ENCODE results near the gene WNT2B. TPM values are rescaled to one million over a fixed set of nuclear protein-coding genes. Genes with fewer than 3 reads are reported as not detected.
A peak's percentile ranks its signal among the peaks of the same experiment; 100 is the strongest.
"Not testable (repeated sequence)": the region's sequence is repeated elsewhere in the genome, so short reads cannot be mapped to it uniquely, and the experiment has no call there.

WNT2B gene
- total RNA-seq: 0.40 TPM

GRCh38 chr1:112508278-112509004, at the start of gene WNT2B:
WNT2B (plus strand) TSS chr1:112508965; CDS start chr1:112509263, 298 bp downstream.
- DNase-seq (ENCODE audit: low spot score) (no peak), ATAC-seq (peak; percentile 69)

- DNase-seq (ENCODE audit: low spot score): no peak
- no peak for ATAC-seq
Observed at GRCh38 chr1:112460615-112461014, 48.1 kb upstream of the WNT2B start.

- no peak for ATAC-seq
- DNase-seq (ENCODE audit: low spot score): no peak
Observed at GRCh38 chr1:112461200-112461871, 47.4 kb upstream of the WNT2B start.

GRCh38 chr1:112462953-112463279, 45.8 kb upstream of the WNT2B start:
- DNase-seq (ENCODE audit: low spot score) (no peak), ATAC-seq (no peak)

- ATAC-seq: no peak
- no peak for DNase-seq (ENCODE audit: low spot score)
Observed at GRCh38 chr1:112464501-112464900, 44.3 kb upstream of the WNT2B start.

GRCh38 chr1:112465122-112465521, 43.6 kb upstream of the WNT2B start:
- DNase-seq (ENCODE audit: low spot score) (no peak), ATAC-seq (no peak)

GRCh38 chr1:112466078-112466660, 42.6 kb upstream of the WNT2B start:
- ATAC-seq (peak; percentile 98), DNase-seq (ENCODE audit: low spot score) (peak; percentile 93)

- not testable (repeated sequence) for DNase-seq (ENCODE audit: low spot score); ATAC-seq
Observed at GRCh38 chr1:112470324-112470723, 38.4 kb upstream of the WNT2B start.

GRCh38 chr1:112470966-112471365, 37.8 kb upstream of the WNT2B start:
- ATAC-seq: no peak

GRCh38 chr1:112472142-112472541, 36.6 kb upstream of the WNT2B start:
- ATAC-seq: no peak

More at GRCh38 chr1:112470966-112471365, 37.8 kb upstream of the WNT2B start:
- no peak for DNase-seq (ENCODE audit: low spot score)

GRCh38 chr1:112477550-112477949, 31.2 kb upstream of the WNT2B start:
- ATAC-seq (no peak), DNase-seq (ENCODE audit: low spot score) (no peak)

More at GRCh38 chr1:112472142-112472541, 36.6 kb upstream of the WNT2B start:
- no peak for DNase-seq (ENCODE audit: low spot score)

- DNase-seq (ENCODE audit: low spot score) (no peak), ATAC-seq (no peak)
Observed at GRCh38 chr1:112478314-112478713, 30.5 kb upstream of the WNT2B start.

GRCh38 chr1:112486063-112486462, 22.7 kb upstream of the WNT2B start:
- not testable (repeated sequence) for ATAC-seq; DNase-seq (ENCODE audit: low spot score)

GRCh38 chr1:112487686-112488085, 21.1 kb upstream of the WNT2B start:
- not testable (repeated sequence) for DNase-seq (ENCODE audit: low spot score); ATAC-seq

- no peak for DNase-seq (ENCODE audit: low spot score)
- no peak for ATAC-seq
Observed at GRCh38 chr1:112488141-112488540, 20.6 kb upstream of the WNT2B start.

- ATAC-seq: no peak
- DNase-seq (ENCODE audit: low spot score): no peak
Observed at GRCh38 chr1:112492076-112492475, 16.7 kb upstream of the WNT2B start.

GRCh38 chr1:112493351-112493750, 15.4 kb upstream of the WNT2B start:
- ATAC-seq: no peak

GRCh38 chr1:112496290-112496689, 12.5 kb upstream of the WNT2B start:
- no peak for ATAC-seq

More at GRCh38 chr1:112493351-112493750, 15.4 kb upstream of the WNT2B start:
- DNase-seq (ENCODE audit: low spot score): no peak

GRCh38 chr1:112501810-112502641, 6.7 kb upstream of the WNT2B start:
- peak; percentile 62 for DNase-seq (ENCODE audit: low spot score)
- ATAC-seq: peak; percentile 89

More at GRCh38 chr1:112496290-112496689, 12.5 kb upstream of the WNT2B start:
- no peak for DNase-seq (ENCODE audit: low spot score)

GRCh38 chr1:112502826-112503225, 5.9 kb upstream of the WNT2B start:
- no peak for ATAC-seq
- DNase-seq (ENCODE audit: low spot score): no peak

All from left lobe of liver (tissue), 2 donors.